Amygdala (tissue), 56 donors: ENCODE measurements around the gene KLLN.
"Not testable (repeated sequence)": the region's sequence is repeated elsewhere in the genome, so short reads cannot be mapped to it uniquely, and the experiment has no call there.

ENCODE experiments used
- DNase-seq, 56 donors: peaks; one replicate each; lab custom pipeline; 2025; lab: John Stamatoyannopoulos, UW

The KLLN gene, protein sequence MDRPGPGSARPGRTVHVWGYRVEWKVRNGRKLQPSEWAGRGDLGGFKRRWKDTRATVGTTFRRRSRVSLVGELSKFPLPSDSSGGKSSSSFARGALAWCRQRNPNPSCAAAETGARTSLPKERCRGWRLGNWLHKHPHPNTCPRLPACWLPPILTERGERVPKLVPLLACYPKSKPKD

GRCh38 chr10:87863053-87863943 is at the start of gene KLLN, which contains the start of gene PTEN:
KLLN (minus strand) TSS chr10:87863533; CDS start chr10:87862487, 1,046 bp downstream.
PTEN (plus strand) TSS chr10:87863625; CDS start chr10:87864470, 845 bp downstream.
- DNase-seq = peak; percentile 36 to 93 (median 84)

GRCh38 chr10:87903396-87903795 is 40.1 kb upstream of the KLLN start:
- DNase-seq = not testable (repeated sequence)

DNA sequence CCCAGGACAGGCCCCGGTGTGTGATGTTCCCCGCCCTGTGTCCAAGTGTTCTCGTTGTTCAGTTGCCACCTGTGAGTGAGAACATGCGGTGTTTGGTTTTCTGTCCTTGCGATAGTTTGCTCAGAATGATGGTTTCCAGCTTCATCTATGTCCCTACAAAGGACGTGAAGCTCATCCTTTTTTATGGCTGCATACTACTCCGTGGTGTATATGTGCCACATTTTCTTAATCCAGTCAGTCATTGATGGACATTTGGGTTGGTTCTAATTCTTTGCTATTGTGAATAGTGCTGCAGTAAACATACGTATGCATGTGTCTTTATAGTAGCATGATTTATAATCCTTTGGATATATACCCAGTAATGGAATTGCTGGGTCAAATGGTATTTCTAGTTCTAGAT is 34.6 kb upstream of the KLLN start:
- DNase-seq = not testable (repeated sequence)

- no peak for DNase-seq
Measured at GRCh38 chr10:87896216-87896615, 32.9 kb upstream of the KLLN start.

DNA sequence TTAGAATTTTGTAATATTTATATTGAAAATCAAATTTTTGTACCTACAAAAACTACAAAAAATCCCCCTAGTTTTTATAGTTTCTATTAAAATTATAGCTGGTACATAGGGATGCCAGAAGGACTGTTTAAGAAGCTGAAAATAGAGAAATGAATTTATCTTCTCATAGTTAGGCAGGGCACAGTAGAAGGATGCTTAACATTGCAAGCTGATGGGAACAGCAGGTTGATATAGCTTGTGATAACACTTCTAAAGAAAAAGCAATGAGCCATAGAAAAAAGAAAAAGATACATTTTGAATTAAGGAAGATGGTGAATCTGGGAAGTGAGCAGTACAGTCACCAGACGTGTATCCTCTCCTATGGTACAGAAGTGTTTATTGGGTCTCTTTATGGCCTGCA is 32.1 kb upstream of the KLLN start:
- no peak for DNase-seq

DNA sequence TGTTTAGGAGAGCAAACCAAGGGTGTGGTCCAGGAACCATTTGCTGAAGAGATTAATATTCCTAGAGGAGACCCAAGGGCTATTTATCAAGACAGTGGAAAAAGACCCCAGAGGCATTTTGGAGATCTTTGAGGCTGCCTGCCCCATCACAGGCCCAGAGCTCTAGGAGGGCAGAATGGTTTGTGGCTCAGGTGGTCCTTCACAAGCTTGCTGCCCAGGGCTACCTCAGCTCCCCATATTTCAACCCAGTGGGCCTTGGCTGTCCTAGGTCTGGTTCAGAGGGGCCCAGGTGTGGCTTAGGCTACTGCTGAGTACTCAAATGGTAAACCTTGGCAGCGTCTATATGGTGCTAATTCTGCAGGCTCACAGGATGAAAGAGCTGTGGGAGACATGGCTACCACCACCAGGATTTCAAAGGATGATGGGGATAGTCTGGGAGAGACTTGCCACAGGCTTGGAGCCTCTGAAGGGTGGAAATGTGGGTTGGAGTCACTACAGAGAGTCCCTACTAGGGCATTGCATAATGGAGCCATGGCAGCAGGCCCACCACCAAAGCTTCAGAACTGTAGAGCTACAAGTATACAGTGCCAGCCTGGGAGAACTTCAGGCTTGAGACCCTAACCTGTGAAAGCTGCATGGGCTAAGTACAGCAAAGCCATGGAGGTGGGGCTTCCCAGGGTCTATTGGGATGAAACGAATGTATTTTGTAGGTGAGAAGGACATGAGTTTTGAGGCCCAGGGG is 24.4 kb upstream of the KLLN start:
- no peak for DNase-seq

DNA sequence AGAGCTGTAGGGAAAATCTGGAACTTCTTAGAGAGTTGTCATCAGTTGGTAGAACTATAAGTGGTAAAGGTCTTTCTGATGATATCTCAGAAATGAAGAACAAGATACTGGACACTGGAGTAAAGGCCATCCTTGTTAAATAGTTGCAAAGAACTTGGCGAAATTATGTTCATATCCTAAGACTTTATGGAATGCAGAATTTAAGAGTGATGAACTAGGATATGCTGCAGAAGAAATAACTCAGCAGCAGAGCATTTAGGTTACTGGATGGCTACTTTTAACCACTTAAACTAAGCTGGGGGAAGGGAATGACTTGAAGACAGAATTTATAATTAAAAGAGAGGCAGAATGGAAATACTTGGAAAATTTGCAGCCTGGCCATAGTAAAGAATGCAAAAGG is 23.8 kb upstream of the KLLN start:
- DNase-seq = no peak

DNA sequence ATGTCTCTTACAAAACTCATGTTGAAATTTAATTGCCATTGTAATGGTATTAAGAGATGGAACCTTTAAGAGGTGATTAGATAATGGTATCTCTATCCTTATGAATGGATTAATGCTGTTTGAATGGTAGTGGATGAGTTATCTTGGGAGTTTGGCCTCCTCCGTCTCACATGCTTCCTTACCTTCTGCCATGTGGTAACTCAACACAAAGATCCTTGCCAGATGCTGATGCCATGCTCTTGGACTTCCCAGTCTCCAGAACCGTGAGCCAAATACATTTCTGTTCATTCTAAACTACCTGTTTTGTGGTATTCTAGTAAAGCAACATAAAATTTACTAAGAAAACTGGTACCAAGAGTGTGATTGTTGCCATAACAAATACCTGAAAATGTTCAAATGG is 23.3 kb upstream of the KLLN start:
- no peak for DNase-seq

DNA sequence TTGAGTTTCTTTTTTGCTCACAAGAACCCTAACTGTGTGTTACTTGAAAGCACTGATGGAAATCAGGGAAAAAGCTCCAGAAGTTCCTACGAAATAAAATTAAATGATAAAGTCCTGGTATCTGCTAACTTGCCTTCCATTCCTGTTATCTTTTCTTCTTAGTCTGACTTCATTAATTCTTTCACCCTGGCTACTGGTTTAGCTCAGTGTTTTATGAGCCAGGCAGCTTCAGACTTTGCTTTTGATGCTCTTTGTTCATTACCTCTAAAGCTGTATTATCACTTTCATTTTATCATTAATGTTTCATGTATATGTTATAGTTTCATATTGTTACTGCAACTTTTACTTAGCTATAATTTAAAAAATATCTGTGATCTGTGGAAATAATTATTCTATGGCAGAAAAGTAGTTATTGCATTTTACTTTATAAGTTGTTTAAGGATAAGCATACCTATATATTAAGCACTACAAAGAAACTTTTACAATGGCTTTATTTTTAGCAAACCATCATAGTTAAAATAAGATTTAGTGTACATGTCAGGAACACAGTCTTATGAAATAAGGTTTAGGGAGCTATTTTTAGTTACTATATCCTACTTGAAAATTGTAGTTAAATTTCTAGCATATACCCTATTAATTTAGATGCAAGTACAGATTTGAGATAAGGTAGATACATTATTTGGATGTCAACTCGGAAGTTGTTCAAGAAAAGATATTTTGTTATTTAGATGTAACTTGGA is 19.4 kb upstream of the KLLN start:
- no peak for DNase-seq

DNA sequence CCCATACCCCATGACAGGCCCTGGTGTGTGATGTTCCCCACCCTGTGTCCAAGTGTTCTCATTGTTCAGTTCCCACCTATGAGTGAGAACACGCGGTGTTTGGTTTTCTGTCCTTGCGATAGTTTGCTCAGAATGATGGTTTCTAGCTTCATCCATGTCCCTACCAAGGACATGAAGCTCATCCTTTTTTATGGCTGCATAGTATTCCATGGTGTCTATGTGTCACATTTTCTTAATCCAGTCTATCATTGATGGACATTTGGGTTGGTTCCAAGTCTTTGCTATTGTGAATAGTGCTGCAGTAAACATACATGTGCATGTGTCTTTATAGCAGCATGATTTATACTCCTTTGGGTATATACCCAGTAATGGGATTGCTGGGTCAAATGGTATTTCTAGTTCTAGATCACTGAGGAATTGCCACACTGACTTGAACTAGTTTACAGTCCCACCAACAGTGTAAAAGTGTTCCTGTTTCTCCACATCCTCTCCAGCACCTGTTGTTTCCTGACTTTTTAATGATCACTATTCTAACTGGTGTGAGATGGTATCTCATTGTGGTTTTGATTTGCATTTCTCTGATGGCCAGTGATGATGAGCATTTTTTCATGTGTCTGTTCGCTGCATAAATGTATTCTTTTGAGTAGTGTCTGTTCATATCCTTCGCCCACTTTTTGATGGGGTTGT is 18.2 kb upstream of the KLLN start:
- not testable (repeated sequence) for DNase-seq

DNA sequence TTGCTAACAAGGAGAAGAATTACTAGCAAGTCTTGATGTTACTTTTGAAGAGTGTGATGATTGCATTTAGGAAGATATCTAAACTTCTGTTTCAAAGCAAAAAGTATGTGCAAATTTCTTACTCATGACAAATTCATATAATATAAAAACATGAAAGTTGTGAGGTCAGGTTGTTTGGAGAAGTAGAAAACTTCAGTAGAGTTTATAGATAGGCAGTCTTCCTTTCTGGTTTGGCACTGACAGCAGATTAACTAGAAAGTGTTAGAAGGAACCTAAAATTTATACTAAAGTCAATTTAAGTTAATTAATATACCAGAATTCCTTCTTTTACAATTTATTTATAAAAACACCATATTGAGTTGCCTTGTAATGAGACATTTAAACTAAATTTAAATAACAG is 17.0 kb upstream of the KLLN start:
- no peak for DNase-seq

DNA sequence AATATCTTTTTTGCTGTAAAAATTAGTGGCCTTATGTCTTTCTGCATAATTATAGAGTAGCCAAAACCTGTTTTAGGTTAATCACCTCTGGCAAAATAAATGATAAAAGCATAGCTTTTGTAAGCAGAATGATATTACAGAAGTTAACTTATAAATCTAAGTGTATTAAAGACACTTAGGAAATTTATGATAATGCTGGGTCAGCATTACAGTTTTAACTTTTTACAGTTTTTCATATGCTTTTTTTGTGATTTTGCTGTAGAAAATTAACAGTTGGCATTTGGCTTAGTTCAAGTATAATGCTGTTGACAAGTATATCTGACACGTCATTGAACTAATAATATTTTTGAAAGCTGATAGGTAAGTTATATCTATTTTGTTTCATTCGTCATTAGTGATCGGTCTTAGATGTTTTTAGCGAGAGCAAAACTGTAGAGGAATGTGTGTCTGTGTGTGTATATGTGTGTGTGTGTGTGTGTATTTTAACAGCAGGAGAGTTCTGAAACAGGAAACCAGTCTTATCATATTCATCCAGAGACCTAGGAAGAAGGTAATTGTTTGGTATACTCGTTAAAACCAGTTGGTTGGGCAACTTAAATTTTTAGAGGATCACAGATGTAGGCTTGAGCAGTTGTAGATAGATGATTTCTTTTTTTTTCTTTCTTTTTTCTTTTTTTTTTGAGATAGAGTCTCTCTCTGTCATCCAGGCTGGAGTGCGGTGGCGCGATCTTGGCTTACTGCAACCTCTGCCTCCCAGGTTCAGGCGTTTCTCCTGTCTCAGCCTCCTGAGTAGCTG is 15.5 kb upstream of the KLLN start:
- no peak for DNase-seq

DNA sequence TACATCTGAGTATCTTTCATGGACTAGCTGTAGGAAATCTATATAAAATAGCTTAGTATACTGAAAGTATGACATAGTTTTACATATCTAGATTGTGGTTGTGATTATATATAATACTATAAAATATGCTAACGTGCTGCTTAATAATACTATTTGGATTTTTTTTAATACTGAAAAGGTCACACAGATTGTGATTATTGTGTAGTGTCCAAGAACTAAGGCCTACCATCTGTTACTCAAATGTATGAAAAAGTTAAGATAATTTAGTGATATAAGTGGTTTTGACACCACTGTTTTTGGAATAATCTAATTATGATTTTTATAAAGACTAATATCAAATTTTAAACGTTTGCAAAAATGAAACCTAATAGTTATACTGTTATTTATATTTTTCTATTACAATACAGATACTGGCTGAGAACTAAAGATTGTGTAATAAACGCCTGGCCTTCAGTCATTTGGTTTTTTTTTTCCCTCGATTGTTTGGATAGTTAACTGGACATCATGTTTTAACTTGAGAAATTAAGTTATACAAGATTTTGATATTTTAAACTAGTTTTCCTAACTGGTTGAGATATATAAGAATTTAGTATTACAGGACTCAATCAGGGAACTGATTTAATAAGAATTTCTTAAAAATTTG is 12.7 kb upstream of the KLLN start:
- DNase-seq = no peak

DNA sequence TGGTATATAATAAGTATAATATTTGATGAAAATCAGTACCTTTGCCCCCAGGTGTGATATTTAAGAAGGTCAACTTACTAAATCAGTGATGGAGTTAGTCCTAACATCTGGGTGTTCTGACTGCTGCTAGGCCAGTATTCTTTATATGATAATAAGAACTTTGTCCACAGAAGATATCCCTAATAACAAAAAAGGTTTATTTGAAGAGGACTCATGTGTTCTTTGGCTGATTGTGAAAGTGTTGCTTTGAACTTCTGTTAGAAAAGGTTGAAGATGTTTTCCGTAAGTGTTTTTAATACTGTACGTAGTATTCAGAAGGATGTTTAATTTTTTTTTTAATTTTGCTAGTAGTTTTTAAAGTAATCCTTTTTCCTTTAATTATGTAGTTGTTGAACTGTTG is 10.3 kb upstream of the KLLN start:
- no peak for DNase-seq

DNA sequence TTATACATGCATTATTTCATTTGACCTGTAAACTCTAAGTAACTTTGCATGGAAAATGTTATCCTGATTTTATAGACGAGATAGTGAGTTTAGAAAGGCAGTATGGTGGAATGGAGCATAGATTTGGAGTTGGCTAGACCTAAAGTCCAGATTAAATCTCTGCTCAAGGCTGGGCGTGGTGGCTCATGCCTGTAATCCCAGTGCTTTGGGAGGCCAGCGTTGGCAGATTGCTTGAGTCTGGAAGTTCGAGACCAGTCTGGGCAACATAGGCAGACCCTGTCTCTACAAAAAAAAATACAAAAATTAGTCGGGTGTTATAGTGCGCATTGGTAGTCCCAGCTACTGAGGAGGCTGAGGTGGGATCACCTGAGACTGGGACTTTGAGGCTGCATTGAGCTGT is 9.5 kb upstream of the KLLN start:
- no peak for DNase-seq

DNA sequence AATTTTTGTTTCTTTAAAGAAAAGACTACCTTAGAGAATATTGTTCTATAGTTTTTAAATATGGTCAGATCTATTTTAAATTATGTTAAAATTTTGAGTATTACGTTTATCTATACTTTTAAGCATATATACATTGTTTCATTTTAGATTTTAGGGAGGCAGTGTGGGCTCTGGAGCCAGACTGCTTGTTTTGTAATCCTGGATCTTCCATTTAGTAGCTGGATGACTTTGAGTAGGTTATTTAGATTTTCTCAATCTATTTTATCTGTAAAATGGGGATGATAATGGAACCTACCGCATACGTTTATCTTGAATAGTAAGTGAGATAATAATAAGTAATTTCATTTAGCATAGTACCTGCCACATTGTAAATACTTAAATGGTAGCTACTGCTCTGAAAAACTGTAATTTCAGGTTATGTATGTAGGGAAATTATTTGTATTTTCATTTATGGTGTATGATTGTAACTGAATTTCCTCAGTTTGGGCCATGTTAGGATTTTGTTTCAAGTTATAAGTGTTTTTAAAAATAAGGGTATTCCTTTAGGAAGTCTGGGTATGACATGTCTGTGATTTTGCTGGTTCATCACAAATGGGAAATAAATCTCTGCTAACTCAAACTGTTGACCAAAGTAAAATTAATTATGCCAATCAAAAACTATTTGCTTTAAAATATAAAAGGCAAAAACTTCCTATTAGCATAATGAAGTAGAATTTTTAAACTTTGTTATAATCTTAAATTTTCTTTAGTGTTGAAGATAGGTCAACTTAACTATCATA is 6.6 kb upstream of the KLLN start:
- no peak for DNase-seq

GRCh38 chr10:87869139-87869538 is 5.8 kb upstream of the KLLN start:
- not testable (repeated sequence) for DNase-seq

GRCh38 chr10:87868277-87868676 is 4.9 kb upstream of the KLLN start:
- no peak for DNase-seq
